ENCODE measurements around the gene BBX.
A peak's percentile ranks its signal among the peaks of the same experiment; 100 is the strongest.

The BBX gene

GRCh38 chr3:107756649-107757048, 233.9 kb downstream of the BBX start:
- ATAC-seq (replicated peaks) (no peak), DNase-seq (no peak)
- Mint-ChIP-seq H3K27ac (no peak overlapping the region), H3K4me1 (peaks cover 3 to 6% of the 10 kb centered on the region in 2 donors), H3K27me3 (no peaks in the 10 kb centered on the region), H3K4me3 (no peak overlapping the region), H3K36me3 (peaks cover 13 to 35% of the 10 kb centered on the region in 2 donors), H3K9me3 (no peaks in the 10 kb centered on the region)

- ATAC-seq (replicated peaks) = no peak
- H3K4me1 Mint-ChIP-seq = peaks cover 3 to 11% of the 10 kb centered on the region in 2 donors
- H3K9me3 Mint-ChIP-seq = no peaks in the 10 kb centered on the region
- peaks cover 13 to 35% of the 10 kb centered on the region in 2 donors for H3K36me3 Mint-ChIP-seq
- H3K27ac Mint-ChIP-seq = no peak overlapping the region
- DNase-seq = no peak
- no peak overlapping the region for H3K4me3 Mint-ChIP-seq
- no peaks in the 10 kb centered on the region for H3K27me3 Mint-ChIP-seq
Observed at GRCh38 chr3:107757140-107757539, 234.4 kb downstream of the BBX start.

GRCh38 chr3:107760144-107760543, 237.4 kb downstream of the BBX start:
- Mint-ChIP-seq H3K9me3 (no peaks in the 10 kb centered on the region), H3K4me3 (no peak overlapping the region), H3K36me3 (peaks cover 13 to 35% of the 10 kb centered on the region in 2 donors), H3K4me1 (peaks cover 3 to 13% of the 10 kb centered on the region in 2 donors), H3K27me3 (no peaks in the 10 kb centered on the region), H3K27ac (no peak overlapping the region)
- no peak for ATAC-seq (replicated peaks)
- DNase-seq = no peak

DNA sequence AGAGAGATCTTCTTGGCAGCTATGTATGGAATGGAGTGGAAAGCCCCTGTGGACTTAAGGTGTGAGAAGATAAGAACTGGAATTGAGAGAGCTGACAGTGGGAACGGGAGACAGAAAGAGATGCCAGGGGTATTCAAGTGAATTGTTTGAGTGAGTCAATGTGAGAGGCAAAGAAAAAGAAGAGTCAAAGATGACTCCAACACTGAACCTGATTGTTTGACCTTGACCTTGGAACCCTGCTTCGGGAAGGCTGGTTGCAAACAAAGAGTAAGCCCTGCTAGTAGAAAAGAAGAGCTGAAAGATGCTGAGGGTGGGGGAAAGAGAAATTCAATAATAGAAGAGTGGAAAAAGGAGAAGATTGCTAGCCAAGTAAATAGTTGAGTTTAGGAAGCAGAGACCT, 238.6 kb downstream of the BBX start:
- Mint-ChIP-seq H3K27me3 (no peaks in the 10 kb centered on the region), H3K27ac (no peak overlapping the region), H3K4me1 (peaks cover 3 to 13% of the 10 kb centered on the region in 2 donors), H3K36me3 (peaks cover 16 to 43% of the 10 kb centered on the region in 2 donors), H3K4me3 (no peak overlapping the region), H3K9me3 (peaks cover 0 to 2% of the 10 kb centered on the region in 2 donors)
- ATAC-seq (replicated peaks) (no peak), DNase-seq (no peak)

DNA sequence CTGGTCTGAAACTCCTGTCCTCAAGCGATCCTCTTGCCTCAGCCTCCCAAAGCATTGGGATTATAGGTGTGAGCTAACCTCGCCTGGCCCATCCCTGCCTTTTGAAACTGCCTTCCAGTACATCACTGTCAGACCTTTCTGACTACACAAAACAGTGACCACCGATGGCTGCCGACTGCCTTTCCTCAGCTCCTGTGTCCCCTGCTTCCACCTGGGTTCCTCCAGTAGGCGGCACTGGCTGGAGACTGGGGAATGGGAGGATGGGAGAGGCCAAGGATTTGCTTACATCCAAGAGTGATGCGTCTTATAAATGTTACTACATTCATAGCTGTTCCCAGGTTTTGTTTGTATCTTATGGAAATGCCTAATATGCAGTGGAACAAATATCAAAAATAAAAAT, 242.8 kb downstream of the BBX start:
- peaks cover 16 to 37% of the 10 kb centered on the region in 2 donors for H3K36me3 Mint-ChIP-seq

DNA sequence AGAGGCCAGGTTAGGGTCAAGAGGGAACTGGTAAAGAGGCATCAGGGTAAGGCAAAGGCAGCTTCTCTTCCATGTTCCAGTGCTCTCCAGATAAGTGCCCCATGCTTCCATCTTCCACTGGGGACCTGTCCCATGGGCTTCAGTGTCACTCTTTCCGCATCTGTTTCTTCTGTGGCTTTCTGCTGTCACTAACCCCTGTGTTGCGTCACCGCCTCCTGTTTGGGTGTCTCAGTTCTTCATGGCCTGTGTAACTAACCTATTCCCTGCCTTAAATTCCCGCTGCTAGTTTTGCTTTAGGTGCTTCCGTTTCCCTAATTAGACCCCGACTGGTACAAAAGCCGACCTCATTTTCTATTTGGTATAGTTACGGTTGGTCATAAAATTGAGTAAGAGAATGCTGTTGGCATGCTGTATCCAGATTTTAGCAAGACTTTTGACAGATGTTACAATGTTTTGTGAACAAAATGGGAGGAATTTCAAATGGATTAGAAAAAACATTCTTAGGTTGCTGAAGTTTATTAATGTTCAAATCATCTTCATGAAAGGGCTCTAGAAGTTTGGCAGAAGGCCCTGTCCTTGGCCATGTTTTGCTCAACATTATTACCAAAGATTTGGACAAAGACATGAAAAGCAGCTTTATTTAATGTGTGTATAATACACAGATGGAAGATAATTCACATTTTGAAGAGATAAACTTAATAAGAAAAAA, 245.3 kb downstream of the BBX start:
- H3K36me3 Mint-ChIP-seq = peaks cover 21 to 39% of the 10 kb centered on the region in 2 donors
- no peak overlapping the region for H3K27ac Mint-ChIP-seq
- H3K27me3 Mint-ChIP-seq = no peaks in the 10 kb centered on the region
- DNase-seq (no peak), ATAC-seq (replicated peaks) (no peak)
- H3K9me3 Mint-ChIP-seq = peaks cover 0 to 4% of the 10 kb centered on the region in 2 donors
- H3K4me1 Mint-ChIP-seq = peaks cover 2 to 20% of the 10 kb centered on the region in 2 donors
- H3K4me3 Mint-ChIP-seq = no peak overlapping the region

More for the DNA sequence above, 242.8 kb downstream of the BBX start:
- Mint-ChIP-seq H3K9me3 (peaks cover 0 to 4% of the 10 kb centered on the region in 2 donors), H3K27me3 (no peaks in the 10 kb centered on the region), H3K4me3 (no peak overlapping the region), H3K27ac (no peak overlapping the region), H3K4me1 (peaks cover 5 to 28% of the 10 kb centered on the region in 2 donors)
- no peak for DNase-seq
- ATAC-seq (replicated peaks) = no peak

DNA sequence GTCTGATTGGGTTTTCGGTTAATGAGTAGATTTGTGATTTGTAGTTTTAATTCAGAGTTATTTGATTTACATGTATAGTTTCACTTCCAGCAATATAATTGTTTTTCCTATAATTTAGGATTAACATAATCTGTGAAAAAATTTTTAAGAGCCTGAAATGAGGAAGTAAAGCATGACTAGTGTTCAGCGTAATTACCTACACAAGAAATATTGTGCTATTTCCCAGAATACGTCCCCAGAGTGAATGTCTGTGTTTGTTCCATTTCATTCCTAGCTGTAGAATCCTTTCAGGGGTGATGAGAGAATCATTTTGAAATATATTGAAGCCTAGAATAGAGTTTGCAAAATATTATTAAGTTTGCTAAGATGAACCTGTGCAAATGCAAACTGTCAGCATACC, 247.1 kb downstream of the BBX start:
- peaks cover 2 to 20% of the 10 kb centered on the region in 2 donors for H3K4me1 Mint-ChIP-seq
- peaks cover 21 to 41% of the 10 kb centered on the region in 2 donors for H3K36me3 Mint-ChIP-seq
- H3K9me3 Mint-ChIP-seq = peaks cover 0 to 4% of the 10 kb centered on the region in 2 donors
- DNase-seq = no peak
- H3K27me3 Mint-ChIP-seq = no peaks in the 10 kb centered on the region
- ATAC-seq (replicated peaks) = no peak
- H3K27ac Mint-ChIP-seq = peak overlapping the region; percentile 34
- H3K4me3 Mint-ChIP-seq = no peak overlapping the region

- Mint-ChIP-seq H3K9me3 (no peaks in the 10 kb centered on the region), H3K4me1 (peaks cover 2 to 20% of the 10 kb centered on the region in 2 donors), H3K4me3 (no peak overlapping the region), H3K27me3 (no peaks in the 10 kb centered on the region), H3K27ac (no peak overlapping the region), H3K36me3 (peaks cover 13 to 21% of the 10 kb centered on the region in 2 donors)
- ATAC-seq (replicated peaks) (no peak), DNase-seq (no peak)
Observed at GRCh38 chr3:107772016-107772415, 249.3 kb downstream of the BBX start.

GRCh38 chr3:107775974-107776373, 253.2 kb downstream of the BBX start:
- H3K27ac Mint-ChIP-seq = no peak overlapping the region
- H3K9me3 Mint-ChIP-seq = no peaks in the 10 kb centered on the region

GRCh38 chr3:107781253-107781652, 258.5 kb downstream of the BBX start:
- no peak for ATAC-seq (replicated peaks)
- peaks cover 24 to 48% of the 10 kb centered on the region in 2 donors for H3K36me3 Mint-ChIP-seq
- H3K27ac Mint-ChIP-seq = no peak overlapping the region
- no peaks in the 10 kb centered on the region for H3K9me3 Mint-ChIP-seq
- DNase-seq = no peak
- H3K4me1 Mint-ChIP-seq = no peaks in the 10 kb centered on the region
- no peaks in the 10 kb centered on the region for H3K27me3 Mint-ChIP-seq
- no peak overlapping the region for H3K4me3 Mint-ChIP-seq

More at GRCh38 chr3:107775974-107776373, 253.2 kb downstream of the BBX start:
- H3K27me3 Mint-ChIP-seq = no peaks in the 10 kb centered on the region
- peaks cover 13 to 34% of the 10 kb centered on the region in 2 donors for H3K36me3 Mint-ChIP-seq
- H3K4me1 Mint-ChIP-seq = no peaks in the 10 kb centered on the region
- ATAC-seq (replicated peaks) (no peak), DNase-seq (no peak)
- H3K4me3 Mint-ChIP-seq = no peak overlapping the region

DNA sequence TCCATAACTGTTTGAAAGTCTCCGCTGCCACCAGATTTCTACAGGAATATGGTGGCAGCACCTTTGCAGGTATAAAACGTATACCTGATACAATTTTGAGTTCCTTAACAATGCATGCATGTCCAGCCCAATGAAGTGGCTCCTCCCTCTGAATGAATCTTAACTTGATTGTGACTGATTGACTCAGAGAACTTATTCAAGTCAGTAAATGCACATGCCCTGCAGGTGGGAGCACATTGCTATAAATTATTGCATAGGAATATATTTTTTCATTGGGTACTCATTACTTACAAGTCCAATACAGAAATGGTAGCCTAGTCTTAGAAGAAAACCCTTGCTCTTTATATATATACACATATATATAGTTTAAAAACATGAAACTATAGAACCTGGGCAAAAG, 259.3 kb downstream of the BBX start:
- DNase-seq = no peak
- peaks cover 24 to 49% of the 10 kb centered on the region in 2 donors for H3K36me3 Mint-ChIP-seq
- no peak overlapping the region for H3K4me3 Mint-ChIP-seq
- H3K4me1 Mint-ChIP-seq = no peaks in the 10 kb centered on the region
- no peak for ATAC-seq (replicated peaks)
- H3K9me3 Mint-ChIP-seq = no peaks in the 10 kb centered on the region
- no peak overlapping the region for H3K27ac Mint-ChIP-seq
- no peaks in the 10 kb centered on the region for H3K27me3 Mint-ChIP-seq

DNA sequence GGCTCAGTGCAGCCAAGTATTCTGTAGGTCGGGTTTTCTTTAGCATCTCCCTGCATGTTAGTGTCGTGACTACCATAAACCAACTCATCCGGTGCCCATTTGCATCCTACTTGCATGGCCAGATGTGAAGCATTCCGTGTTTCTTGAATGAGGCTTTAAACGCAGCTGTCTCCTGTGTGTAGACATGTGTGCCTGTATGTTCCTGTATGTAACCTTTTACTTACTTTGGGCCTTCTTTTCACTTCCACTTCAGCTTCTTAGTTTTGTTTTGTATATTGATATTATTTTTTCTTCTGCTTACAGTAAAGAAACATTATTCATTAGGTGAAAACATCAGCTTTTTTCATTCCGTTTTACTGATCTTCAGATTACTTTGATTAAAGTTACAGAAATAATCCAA, 267.9 kb downstream of the BBX start:
- no peak for DNase-seq
- ATAC-seq (replicated peaks) = peak in 1 of 2 donors; percentile 56
- Mint-ChIP-seq H3K27ac (no peak overlapping the region), H3K4me1 (peaks cover 14 to 28% of the 10 kb centered on the region in 2 donors), H3K27me3 (no peaks in the 10 kb centered on the region), H3K36me3 (peaks cover 34 to 62% of the 10 kb centered on the region in 2 donors), H3K9me3 (peaks cover 9 to 10% of the 10 kb centered on the region in 2 donors), H3K4me3 (no peak overlapping the region)

GRCh38 chr3:107791027-107791426, 268.3 kb downstream of the BBX start:
- Mint-ChIP-seq H3K36me3 (peaks cover 34 to 63% of the 10 kb centered on the region in 2 donors), H3K4me1 (peaks cover 14 to 32% of the 10 kb centered on the region in 2 donors)

GRCh38 chr3:107791450-107791849, 268.7 kb downstream of the BBX start:
- peaks cover 34 to 66% of the 10 kb centered on the region in 2 donors for H3K36me3 Mint-ChIP-seq
- peaks cover 9 to 10% of the 10 kb centered on the region in 2 donors for H3K9me3 Mint-ChIP-seq
- H3K4me3 Mint-ChIP-seq = no peak overlapping the region
- ATAC-seq (replicated peaks) (no peak), DNase-seq (no peak)
- no peaks in the 10 kb centered on the region for H3K27me3 Mint-ChIP-seq
- no peak overlapping the region for H3K27ac Mint-ChIP-seq
- peaks cover 17 to 35% of the 10 kb centered on the region in 2 donors for H3K4me1 Mint-ChIP-seq

More at GRCh38 chr3:107791027-107791426, 268.3 kb downstream of the BBX start:
- Mint-ChIP-seq H3K9me3 (peaks cover 9 to 10% of the 10 kb centered on the region in 2 donors), H3K27ac (no peak overlapping the region), H3K27me3 (no peaks in the 10 kb centered on the region), H3K4me3 (no peak overlapping the region)
- DNase-seq (no peak), ATAC-seq (replicated peaks) (peak in 1 of 2 donors; percentile 53)

Measured in stimulated activated naive B cell treated with anti-CD40 and anti-IgM and Interleukin-4, amounts not matched to agents 10 μg/mL and 1 μg/mL and 100 μg/mL, for 72 hours (primary cell).